Thoracic aorta endothelial cell (primary cell): Measurements from ENCODE around the gene GAS5. TPM values are rescaled to one million over a fixed set of nuclear protein-coding genes. Genes with fewer than 3 reads are reported as not detected.

Source experiments
- total RNA-seq: library from RNA; depleted of rRNA; stranded (reverse); fragments of >200 nt; gene quantifications from 2 replicates; pipeline ENCODE4 v1.2.3, GENCODE V29; 2012

Gene GAS5
- 362 and 423 TPM in 2 replicates for total RNA-seq

DNA sequence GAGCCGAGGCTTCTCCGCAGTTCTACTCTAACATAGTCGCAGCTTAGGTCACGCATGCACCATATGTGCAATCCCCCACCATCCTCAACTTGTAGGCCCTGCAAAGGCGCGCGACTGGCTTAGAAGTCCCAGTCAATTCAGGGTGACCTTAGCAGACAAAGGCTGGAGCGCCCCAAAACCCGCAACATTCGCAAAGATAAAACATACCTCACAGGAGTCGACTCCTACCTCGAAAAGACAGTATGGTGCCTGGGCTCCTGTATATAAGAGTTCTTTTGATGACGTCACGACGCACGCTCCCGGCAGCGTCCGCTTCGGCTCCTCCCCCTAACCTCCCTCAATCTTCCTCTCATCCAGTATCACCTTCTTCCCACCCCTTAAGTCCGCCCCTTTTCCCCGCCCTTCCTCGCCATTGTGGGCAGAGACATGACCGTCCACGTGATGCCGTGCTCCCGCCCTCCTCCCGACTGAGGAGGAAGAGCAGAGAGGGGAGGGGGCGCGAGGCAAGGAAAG, at the start of gene GAS5:
TSS of gene GAS5 (minus strand) at position 237 of the 513 bp plus-strand sequence.

DNA sequence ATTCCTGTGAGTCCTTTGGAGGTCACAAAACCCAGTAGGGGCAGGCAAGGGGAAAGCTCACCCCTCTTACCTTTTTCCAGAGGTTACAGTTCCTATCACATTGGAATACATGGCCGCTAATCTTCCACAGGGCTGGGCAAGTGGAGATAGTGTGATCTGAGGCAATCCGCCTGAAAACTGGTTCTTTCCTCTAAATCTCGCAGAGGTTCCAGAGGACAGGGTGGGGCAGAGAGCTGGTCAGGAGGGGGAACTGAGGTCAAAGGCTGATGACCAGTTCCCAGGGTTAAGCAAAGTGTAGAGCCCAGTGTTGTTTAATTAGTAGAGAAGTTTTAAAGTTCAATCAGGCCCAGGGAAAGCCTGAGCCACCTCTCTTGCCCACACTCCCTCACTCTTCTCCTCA, 49.4 kb upstream of the GAS5 start, which contains the start of gene SERPINC1:
TSS of gene SERPINC1 (minus strand) at position 179 of the 400 bp plus-strand sequence. CDS start at position 111, 68 bp downstream.

DNA sequence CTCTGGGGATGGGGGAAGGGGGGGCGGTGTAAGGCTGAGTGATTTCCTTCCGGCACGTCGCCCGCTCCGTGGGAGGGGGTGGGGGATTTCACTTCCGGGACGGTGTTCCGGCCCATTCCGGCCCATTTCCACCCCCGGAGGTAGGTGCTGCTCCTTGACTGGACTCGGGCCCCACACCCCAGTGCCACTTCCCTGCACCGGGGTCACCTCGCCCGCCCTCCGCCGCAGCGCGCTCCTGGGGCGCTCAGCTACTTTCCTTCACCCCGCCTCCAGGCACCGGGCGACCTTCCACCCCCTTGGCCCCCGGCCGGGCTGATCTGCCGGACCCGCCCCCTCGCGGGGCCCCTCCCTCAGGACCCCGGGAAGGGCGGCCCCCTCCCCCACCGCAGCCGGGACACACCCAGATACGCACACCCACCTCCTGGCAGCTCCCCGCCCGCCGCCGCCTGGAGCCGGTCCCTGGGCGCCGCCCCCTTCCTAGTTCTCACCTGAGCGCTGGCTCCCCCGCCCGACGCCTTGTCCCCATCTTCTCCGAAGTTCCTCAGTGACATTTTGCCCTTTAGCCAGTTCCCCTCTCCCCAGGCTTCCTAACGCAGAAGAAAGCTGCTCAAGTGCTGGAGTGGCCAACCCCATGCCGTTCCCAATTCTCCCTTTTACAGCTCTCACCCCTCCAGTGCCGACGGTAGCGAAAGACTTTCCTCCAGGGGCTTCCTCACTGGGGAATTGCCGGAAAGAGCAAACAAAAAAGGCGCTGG, 654 bp upstream of the GAS5 start, which contains the start of gene ZBTB37:
TSS of gene ZBTB37 (plus strand) at position 115 of the 755 bp plus-strand sequence. CDS start 1,846 bp downstream, outside the sequence.

DNA sequence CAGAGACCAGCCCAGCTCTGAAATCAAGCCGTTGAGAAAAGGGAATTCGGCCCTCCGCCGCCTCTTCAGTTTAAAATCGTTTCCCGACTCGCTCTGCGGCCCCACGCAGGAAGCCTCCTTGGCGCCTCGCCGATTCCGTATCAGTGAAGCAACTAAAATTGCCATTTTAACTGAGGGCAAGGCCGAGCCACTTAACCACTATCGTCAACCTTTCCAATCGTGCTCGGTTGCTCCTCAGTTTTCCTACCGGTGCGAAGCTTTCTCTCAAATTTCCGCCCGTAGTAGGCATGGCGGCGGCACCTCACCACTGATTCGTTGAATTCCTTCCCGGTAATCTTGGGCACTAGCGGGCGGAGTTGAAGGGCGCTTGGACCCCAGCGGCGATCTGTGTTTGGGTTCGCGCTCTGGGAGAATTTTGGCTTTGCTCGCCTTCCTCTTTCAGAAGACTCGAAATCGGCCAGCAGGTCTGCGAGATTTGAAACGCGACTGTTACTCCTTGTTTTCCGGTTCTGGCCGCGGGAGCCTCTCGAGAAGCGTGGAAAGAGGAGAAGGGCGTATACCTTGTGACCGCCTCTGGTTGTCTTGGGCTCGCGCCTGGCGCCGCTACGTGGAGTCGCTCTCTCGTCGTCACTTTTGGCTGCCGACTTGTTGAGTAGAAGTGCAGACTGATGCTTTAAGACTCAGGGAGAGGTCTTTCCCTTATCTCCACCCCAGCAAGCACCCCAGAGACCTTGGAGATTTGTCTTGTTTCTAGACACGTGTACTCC, 43.3 kb downstream of the GAS5 start, which contains the start of the genes CENPL and DARS2:
TSS of gene CENPL (minus strand) at position 569 of the 767 bp plus-strand sequence. CDS start 13,584 bp downstream, outside the sequence.
TSS of gene DARS2 (plus strand) at position 359 of the 767 bp plus-strand sequence. CDS start 557 bp downstream, outside the sequence.

Other genes starting within 250 kb of the GAS5 start
- gene TEX50, start 232.7 kb downstream of the GAS5 start, total RNA-seq: not detected in 2 replicates
- 0.13 and 0.22 TPM in 2 replicates for gene ANKRD45, start 198.1 kb downstream of the GAS5 start, total RNA-seq
- gene KLHL20, start 153.0 kb downstream of the GAS5 start, total RNA-seq: 32.3 and 35.8 TPM in 2 replicates
- 53.9 and 59.5 TPM in 2 replicates for gene DARS2, start 43.3 kb downstream of the GAS5 start, total RNA-seq
- 26.6 and 35.8 TPM in 2 replicates for gene CENPL, start 43.1 kb downstream of the GAS5 start, total RNA-seq
- gene ZBTB37, start 391 bp upstream of the GAS5 start, total RNA-seq: 5.0 and 6.8 TPM in 2 replicates
- not detected in 2 replicates for gene SERPINC1, start 49.3 kb upstream of the GAS5 start, total RNA-seq
- gene RC3H1, start 154.4 kb upstream of the GAS5 start, total RNA-seq: 39.6 and 42.1 TPM in 2 replicates